Adrenal gland (tissue), 5 donors: Measurements from ENCODE around the gene KIF1A.

Experiments used
- CTCF ChIP-seq, 6 experiments: fragments of 450-650 bp in 4 of 6; fragments of 200-600 bp in 2 of 6; sonication (generic) in 1 of 6; IDR thresholded peaks; 1 replicate in 5 of 6; 2 replicates in 1 of 6; pipeline versions ENCODE4 v1.5.1 to v1.8.0; 2016 to 2021; ENCODE audit warnings: antibody characterized with exemption in 6 of 6, mild to moderate bottlenecking in 2 of 6, moderate library complexity in 1 of 6
- POLR2A ChIP-seq, 2 donors: fragments of 450-650 bp; IDR thresholded peaks; one replicate each; pipeline ENCODE4 v1.6.1; 2017; ENCODE audit warnings: antibody characterized with exemption in 2 of 2, mild to moderate bottlenecking in 2 of 2, moderate library complexity in 1 of 2
- donor health status: DM: no; HTN: no; CAD: no.

GRCh38 chr2:240774856-240775255, 45.2 kb downstream of the KIF1A start:
- no peak for TF ChIP-seq CTCF (IDR thresholded peaks at IDR 0.05)
- no peak for TF ChIP-seq POLR2A (IDR thresholded peaks at IDR 0.05)
